IMR-90 (cell line): ENCODE results near the gene SEL1L2. TPM values are rescaled to one million over a fixed set of nuclear protein-coding genes. Genes with fewer than 3 reads are reported as not detected.

ENCODE experiments used
- ATAC-seq: fragments of 200-7000 bp; cut with Tn5 transposase; 2 replicates; pipeline ENCODE4 v1.9.1; 2020; ENCODE audit warnings: low read depth, mild to moderate bottlenecking, moderate library complexity
- BruUV-seq: library from RNA; stranded (reverse); fragments of 400-500 nt; replicated peaks from 2 replicates; lab custom pipeline; 2021; lab: Mats Ljungman, UMichigan
- CTCF ChIA-PET: fragments of 300-600 bp; formaldehyde crosslinking; extraction: SDS; loops from one replicate; lab custom pipeline; 2021; ENCODE audit warnings: antibody characterized with exemption; lab: Yijun Ruan, JAX
- POLR2A ChIA-PET: fragments of 300-600 bp; sonication (Branson Sonifier 250); formaldehyde crosslinking; loops from one replicate; lab custom pipeline; 2022; ENCODE audit warnings: antibody characterized with exemption; ENCODE audit not compliant: unreplicated experiment; lab: Charles Lee
- DNase-seq: peaks from one replicate; pipeline ENCODE4 v3.0.0; 2013
- H2AFZ ChIP-seq: replicated peaks from 2 replicates; pipeline ENCODE3; 2013; ENCODE audit warnings: low read length, mild to moderate bottlenecking; ENCODE audit not compliant: poor library complexity
- H2AK5ac ChIP-seq: 2 replicates; pipeline ENCODE4 v1.6.1; 2013; ENCODE audit warnings: low read depth, low read length, inconsistent platforms
- H2AK9ac ChIP-seq: replicated peaks from 2 replicates; pipeline ENCODE3; 2013; ENCODE audit warnings: mild to moderate bottlenecking, low read depth, low read length, moderate library complexity; ENCODE audit not compliant: poor library complexity
- H2BK120ac ChIP-seq: 2 replicates; pipeline ENCODE4 v1.6.1; 2013; ENCODE audit warnings: low read depth, low read length, inconsistent platforms
- H2BK15ac ChIP-seq: 3 replicates; pipeline ENCODE4 v1.6.1; 2013; ENCODE audit warnings: low read depth, low read length, inconsistent platforms
- H2BK20ac ChIP-seq: 2 replicates; pipeline ENCODE4 v1.6.1; 2013; ENCODE audit warnings: low read depth, mild to moderate bottlenecking, inconsistent platforms, low read length, moderate library complexity
- H2BK5ac ChIP-seq: 2 replicates; pipeline ENCODE4 v1.6.1; 2013; ENCODE audit warnings: mild to moderate bottlenecking, low read depth, low read length, inconsistent platforms; ENCODE audit not compliant: poor library complexity, severe bottlenecking
- H3K14ac ChIP-seq: replicated peaks from 2 replicates; pipeline ENCODE4 v1.6.1; 2013; ENCODE audit warnings: low read depth, low read length, inconsistent platforms
- H3K18ac ChIP-seq: 2 replicates; pipeline ENCODE4 v1.6.1; 2013; ENCODE audit warnings: low read depth, low read length, control low read depth
- H3K23ac ChIP-seq: 2 replicates; pipeline ENCODE4 v1.6.1; 2013; ENCODE audit warnings: low read depth, low read length, inconsistent platforms
- H3K27ac ChIP-seq: 2 replicates; pipeline ENCODE4 v1.5.1; 2013; ENCODE audit warnings: mild to moderate bottlenecking, control low read depth, low read length; ENCODE audit not compliant: insufficient read depth
- H3K27me3 ChIP-seq: 2 replicates; pipeline ENCODE4 v1.6.1; 2013; ENCODE audit warnings: low read length; ENCODE audit not compliant: control insufficient read depth, insufficient read depth
- H3K36me3 ChIP-seq: 2 replicates; pipeline ENCODE4 v1.6.1; 2013; ENCODE audit warnings: low read length, mixed read lengths; ENCODE audit not compliant: control insufficient read depth, insufficient read depth
- H3K4ac ChIP-seq: 2 replicates; pipeline ENCODE4 v1.6.1; 2013; ENCODE audit warnings: low read depth, low read length, inconsistent platforms
- H3K4me1 ChIP-seq: 2 replicates; pipeline ENCODE4 v1.6.1; 2013; ENCODE audit warnings: low read length, mixed read lengths; ENCODE audit not compliant: control insufficient read depth, insufficient read depth
- H3K4me2 ChIP-seq: 2 replicates; pipeline ENCODE4 v1.6.1; 2013; ENCODE audit warnings: low read depth, mild to moderate bottlenecking, control low read depth, low read length, moderate library complexity
- H3K4me3 ChIP-seq: 2 replicates; pipeline ENCODE4 v1.5.1; 2013; ENCODE audit warnings: low read depth, mild to moderate bottlenecking, control low read depth, low read length, moderate library complexity; ENCODE audit not compliant: insufficient read depth
- H3K56ac ChIP-seq: 2 replicates; pipeline ENCODE4 v1.6.1; 2013; ENCODE audit warnings: low read length, inconsistent platforms; ENCODE audit not compliant: insufficient read depth; ENCODE audit errors: extremely low read depth
- H3K79me1 ChIP-seq, 2 experiments: 2 replicates each; pipeline ENCODE4 v1.6.1; 2013; ENCODE audit warnings: low read length in 2 of 2, inconsistent platforms in 1 of 2, low read depth in 1 of 2
- H3K9ac ChIP-seq: 2 replicates; pipeline ENCODE4 v1.6.1; 2013; ENCODE audit warnings: low read depth, low read length, control low read depth
- H3K9me1 ChIP-seq: 2 replicates; pipeline ENCODE4 v1.6.1; 2013; ENCODE audit warnings: low read length, inconsistent platforms; ENCODE audit not compliant: insufficient read depth
- H3K9me3 ChIP-seq: 2 replicates; pipeline ENCODE4 v1.6.1; 2013; ENCODE audit warnings: low read length; ENCODE audit not compliant: control insufficient read depth, insufficient read depth
- H4K20me1 ChIP-seq: 2 replicates; pipeline ENCODE4 v1.6.1; 2013; ENCODE audit warnings: low read length, inconsistent platforms; ENCODE audit not compliant: insufficient read depth
- H4K5ac ChIP-seq: 2 replicates; pipeline ENCODE4 v1.6.1; 2013; ENCODE audit warnings: mild to moderate bottlenecking, low read depth, low read length, control low read depth
- H4K8ac ChIP-seq, 2 experiments: 2 replicates each; pipeline ENCODE4 v1.6.1; 2013; ENCODE audit warnings: low read depth in 2 of 2, low read length in 2 of 2, control low read depth in 1 of 2, inconsistent platforms in 1 of 2
- H4K91ac ChIP-seq: 2 replicates; pipeline ENCODE4 v1.6.1; 2013; ENCODE audit warnings: low read depth, low read length, inconsistent platforms; ENCODE audit not compliant: insufficient read depth
- BHLHE40 ChIP-seq: fragments of 150-350 bp; IDR thresholded peaks from 2 replicates; pipeline ENCODE4 v1.6.1; 2016; ENCODE audit warnings: mild to moderate bottlenecking, low read depth, low read length
- CEBPB ChIP-seq: IDR thresholded peaks from 2 replicates; pipeline ENCODE4 v1.6.1; 2012; ENCODE audit warnings: low read depth, low read length, improper control_type of control experiment
- CHD1 ChIP-seq: IDR thresholded peaks from 2 replicates; pipeline ENCODE4 v1.6.1; 2012; ENCODE audit warnings: low read depth, low read length, improper control_type of control experiment
- CTCF ChIP-seq: conservative IDR thresholded peaks from 2 replicates; pipeline ENCODE4 v1.5.1; 2012; ENCODE audit warnings: mild to moderate bottlenecking, low read depth, low read length, improper control_type of control experiment
- ELK1 ChIP-seq: fragments of 150-350 bp; IDR thresholded peaks from 2 replicates; pipeline ENCODE4 v1.6.1; 2016; ENCODE audit warnings: low read depth, mild to moderate bottlenecking, low read length, moderate library complexity, borderline replicate concordance
- FOS ChIP-seq: fragments of 150-350 bp; IDR thresholded peaks from 2 replicates; pipeline ENCODE4 v1.6.1; 2016; ENCODE audit warnings: low read depth, low read length
- MAFK ChIP-seq: IDR thresholded peaks from 2 replicates; pipeline ENCODE4 v1.6.1; 2012; ENCODE audit warnings: low read depth, low read length, improper control_type of control experiment
- MAZ ChIP-seq: IDR thresholded peaks from 2 replicates; pipeline ENCODE4 v1.6.1; 2012; ENCODE audit warnings: low read depth, mild to moderate bottlenecking, low read length, improper control_type of control experiment, moderate library complexity, borderline replicate concordance
- MXI1 ChIP-seq: IDR thresholded peaks from 2 replicates; pipeline ENCODE4 v1.6.1; 2012; ENCODE audit warnings: low read depth, mild to moderate bottlenecking, low read length, moderate library complexity, borderline replicate concordance
- NFE2L2 ChIP-seq: fragments of 150-350 bp; IDR thresholded peaks from 2 replicates; pipeline ENCODE4 v1.6.1; 2016; ENCODE audit warnings: low read depth, mild to moderate bottlenecking, low read length
- POLR2A ChIP-seq: IDR thresholded peaks from 2 replicates; pipeline ENCODE4 v1.6.1; 2012; ENCODE audit warnings: mild to moderate bottlenecking, low read depth, low read length
- RAD21 ChIP-seq: IDR thresholded peaks from 2 replicates; pipeline ENCODE4 v1.6.1; 2012; ENCODE audit warnings: low read length, improper control_type of control experiment
- RCOR1 ChIP-seq: IDR thresholded peaks from 2 replicates; pipeline ENCODE4 v1.6.1; 2012; ENCODE audit warnings: mild to moderate bottlenecking, low read length, improper control_type of control experiment; ENCODE audit not compliant: insufficient replicate concordance
- RFX5 ChIP-seq: IDR thresholded peaks from 2 replicates; pipeline ENCODE4 v1.8.0; 2012; ENCODE audit warnings: low read depth, mild to moderate bottlenecking, low read length, moderate library complexity
- SMC3 ChIP-seq: fragments of 150-350 bp; IDR thresholded peaks from 2 replicates; pipeline ENCODE4 v1.6.1; 2016; ENCODE audit warnings: low read depth, mild to moderate bottlenecking, antibody characterized with exemption, low read length, moderate library complexity
- USF2 ChIP-seq: fragments of 150-350 bp; IDR thresholded peaks from 2 replicates; pipeline ENCODE4 v1.6.1; 2017; ENCODE audit warnings: mild to moderate bottlenecking, antibody characterized with exemption, low read length, low read depth
- WGBS, 2 experiments: methylation state at CpG; one replicate each; pipeline versions ENCODE4 v1.1.5 to v1.1.7; 2013; ENCODE audit warnings: missing lambda C conversion rate in 2 of 2; ENCODE audit not compliant: insufficient read length in 1 of 2; ENCODE audit errors: extremely low coverage in 2 of 2; 5-methylcytosine and 5-hydroxymethylcytosine counted together
- dilution Hi-C: fragments of 300-500 bp; cut with HindIII; formaldehyde crosslinking; loops from one replicate; pipeline ENCODE4 v1.14.3; 2018; ENCODE audit warnings: low sequenced_read_pairs; ENCODE audit not compliant: unreplicated experiment
- in situ Hi-C: fragments of 300-500 bp; cut with MboI; formaldehyde crosslinking; loops from 3 replicates; pipeline ENCODE4 v1.14.3; 2019; ENCODE audit warnings: low sequenced_read_pairs, inconsistent platforms, mixed read lengths
- intact Hi-C: fragments of 100-400 bp; cut with micrococcal nuclease; formaldehyde crosslinking; loops from 2 replicates; pipeline ENCODE4 v1.10.0; 2022
- polyA plus RNA-seq, 3 experiments: library from polyadenylated mRNA; depleted of rRNA; stranded (reverse); fragments of >200 nt; gene quantifications; 2 replicates each; pipeline ENCODE4 v1.2.3, GENCODE V29; 2012; ENCODE audit warnings: low replicate concordance in 1 of 3
- total RNA-seq: library from RNA; depleted of rRNA; stranded (reverse); fragments of >200 nt; gene quantifications from 2 replicates; pipeline ENCODE4 v1.2.3, GENCODE V29; 2012

The SEL1L2 gene
- total and polyA plus RNA-seq, 2 of the 4 experiments (the other 2 are of a cell fraction), result not detected

GRCh38 chr20:13915284-13915683 lies 75.1 kb downstream of the SEL1L2 start:
- no peak overlapping the region for H4K8ac ChIP-seq
- no peaks in the 10 kb centered on the region for H3K79me1 ChIP-seq
- ChIA-PET POLR2A (no interaction called here), CTCF (no interaction called here)
- no peak overlapping the region for H2AK5ac ChIP-seq
- no peak overlapping the region for H2BK120ac ChIP-seq
- peaks cover 7% of the 10 kb centered on the region; the same call in 1 of the 2 replicates for H3K9me3 ChIP-seq
- no peaks in the 10 kb centered on the region for H4K20me1 ChIP-seq
- H3K4ac ChIP-seq, result no peak overlapping the region
- intact Hi-C loops (no loop called here), dilution Hi-C loops (no loop called here), in situ Hi-C loops (no loop called here)
- 63% methylated on average over 1 of the region's 3 CpGs; no CpG with 5 or more reads in 1 of the 2 experiments for WGBS, 2 experiments
- H3K14ac ChIP-seq, result no peak overlapping the region
- no peaks in the 10 kb centered on the region for H3K27me3 ChIP-seq
- H4K91ac ChIP-seq, result no peak overlapping the region
- H3K36me3 ChIP-seq, result no peaks in the 10 kb centered on the region
- no peak overlapping the region for H3K4me3 ChIP-seq
- no peak overlapping the region for H3K18ac ChIP-seq
- H2AK9ac ChIP-seq, result no peak overlapping the region
- TF ChIP-seq MXI1, result no peak
- TF ChIP-seq CHD1, result no peak
- TF ChIP-seq CEBPB, result no peak
- no peak for TF ChIP-seq BHLHE40
- TF ChIP-seq RAD21, result no peak
- no peak for TF ChIP-seq ELK1
- TF ChIP-seq MAZ, result no peak
- no peak for TF ChIP-seq SMC3
- TF ChIP-seq POLR2A, result no peak
- no peak for TF ChIP-seq RFX5
- no peak for TF ChIP-seq CTCF
- no peak for TF ChIP-seq USF2
- no peak for TF ChIP-seq FOS
- TF ChIP-seq RCOR1, result no peak
- TF ChIP-seq MAFK, result no peak
- TF ChIP-seq NFE2L2, result no peak
- ATAC-seq (no peak), DNase-seq (no peak)
- BruUV-seq, result no TSS peak
- H2BK15ac ChIP-seq, result no peak overlapping the region
- H2AFZ ChIP-seq, result no peak overlapping the region
- H3K9ac ChIP-seq, result no peak overlapping the region
- no peaks in the 10 kb centered on the region for H3K4me1 ChIP-seq
- no peak overlapping the region for H3K56ac ChIP-seq
- H2BK5ac ChIP-seq, result no peak overlapping the region
- H2BK20ac ChIP-seq, result no peak overlapping the region
- H3K9me1 ChIP-seq, result no peaks in the 10 kb centered on the region
- H3K4me2 ChIP-seq, result no peak overlapping the region
- H3K27ac ChIP-seq, result no peak overlapping the region
- H3K23ac ChIP-seq, result no peak overlapping the region
- H4K5ac ChIP-seq, result no peak overlapping the region
